ENCODE data around the gene C1RL.
A peak's percentile ranks its signal among the peaks of the same experiment; 100 is the strongest.

The C1RL gene

DNA sequence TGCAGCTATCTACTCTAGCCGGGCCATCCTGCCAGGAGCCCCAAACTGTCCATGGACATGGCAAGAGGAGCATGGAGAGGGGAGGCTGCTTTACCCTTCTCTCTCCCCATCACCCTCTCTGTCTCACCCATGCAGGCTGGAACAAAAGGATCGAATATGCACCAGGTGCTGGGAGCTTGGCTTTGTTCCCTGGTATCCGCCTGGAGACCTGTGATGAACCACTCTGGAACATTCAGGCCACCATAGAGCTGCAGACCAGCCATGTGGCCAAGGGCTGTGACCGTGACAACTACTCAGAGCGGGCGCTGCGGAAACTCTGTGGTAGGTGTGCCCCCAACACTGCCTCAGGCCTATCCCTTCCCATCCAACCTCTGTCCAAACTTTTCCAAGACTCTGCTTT lies 27.1 kb upstream of the C1RL start:
- DNase-seq: no peak

DNA sequence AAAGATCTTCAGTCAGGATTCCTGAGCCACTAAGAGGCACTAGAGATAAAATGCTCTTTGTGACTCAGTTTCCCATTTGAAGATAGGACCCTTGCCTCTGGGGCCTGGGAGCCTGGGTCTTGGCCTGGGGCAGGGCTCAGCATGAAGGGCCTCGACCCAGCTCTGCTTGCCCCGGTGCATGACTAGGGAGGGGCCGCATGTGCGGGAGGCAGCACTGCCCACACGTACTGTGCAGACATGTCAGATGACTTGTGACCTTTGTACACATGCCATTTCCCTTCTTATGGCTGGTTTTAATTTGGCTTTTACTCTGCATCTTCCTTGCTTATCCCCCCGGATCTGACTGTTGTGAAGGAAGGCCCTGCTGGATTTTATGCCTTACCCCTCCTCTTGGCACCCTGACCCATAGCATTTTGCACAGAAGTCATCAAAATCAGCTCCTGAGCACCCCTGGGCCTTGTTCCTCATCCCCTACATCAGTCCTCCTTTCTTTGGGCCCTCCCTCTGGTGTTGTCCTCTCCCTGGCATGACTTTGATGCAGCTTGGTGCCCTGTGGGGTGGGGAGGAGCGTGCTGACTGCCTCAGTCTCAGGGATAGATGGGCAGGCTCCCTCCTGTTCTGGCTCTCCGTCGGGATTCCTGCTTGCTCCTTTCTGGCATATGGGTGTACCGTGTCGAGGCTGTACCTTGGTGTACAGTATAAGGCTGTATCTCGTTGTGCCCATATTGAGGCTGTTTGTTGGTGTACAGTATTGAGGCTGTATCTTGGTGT lies 25.6 kb upstream of the C1RL start:
- DNase-seq: no peak

DNA sequence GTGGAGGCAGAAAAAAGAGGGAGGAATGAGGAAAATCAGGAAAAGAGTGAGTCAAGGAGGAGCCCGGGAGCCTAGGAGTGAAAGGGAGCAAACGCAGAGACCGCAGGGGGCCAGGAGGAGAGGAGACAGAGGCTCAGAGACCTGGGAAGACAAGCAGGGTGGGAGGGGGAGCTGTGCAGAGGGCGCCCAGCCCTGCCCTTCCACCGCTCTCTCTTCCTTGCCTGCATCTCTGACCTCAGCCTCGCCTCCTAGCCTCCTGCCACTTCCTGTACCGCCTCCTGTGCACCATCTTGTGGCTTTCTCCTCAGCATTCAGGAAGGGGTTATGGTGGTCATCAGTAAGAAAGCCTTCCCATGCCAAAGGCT lies 22.5 kb upstream of the C1RL start:
- DNase-seq: no peak

DNA sequence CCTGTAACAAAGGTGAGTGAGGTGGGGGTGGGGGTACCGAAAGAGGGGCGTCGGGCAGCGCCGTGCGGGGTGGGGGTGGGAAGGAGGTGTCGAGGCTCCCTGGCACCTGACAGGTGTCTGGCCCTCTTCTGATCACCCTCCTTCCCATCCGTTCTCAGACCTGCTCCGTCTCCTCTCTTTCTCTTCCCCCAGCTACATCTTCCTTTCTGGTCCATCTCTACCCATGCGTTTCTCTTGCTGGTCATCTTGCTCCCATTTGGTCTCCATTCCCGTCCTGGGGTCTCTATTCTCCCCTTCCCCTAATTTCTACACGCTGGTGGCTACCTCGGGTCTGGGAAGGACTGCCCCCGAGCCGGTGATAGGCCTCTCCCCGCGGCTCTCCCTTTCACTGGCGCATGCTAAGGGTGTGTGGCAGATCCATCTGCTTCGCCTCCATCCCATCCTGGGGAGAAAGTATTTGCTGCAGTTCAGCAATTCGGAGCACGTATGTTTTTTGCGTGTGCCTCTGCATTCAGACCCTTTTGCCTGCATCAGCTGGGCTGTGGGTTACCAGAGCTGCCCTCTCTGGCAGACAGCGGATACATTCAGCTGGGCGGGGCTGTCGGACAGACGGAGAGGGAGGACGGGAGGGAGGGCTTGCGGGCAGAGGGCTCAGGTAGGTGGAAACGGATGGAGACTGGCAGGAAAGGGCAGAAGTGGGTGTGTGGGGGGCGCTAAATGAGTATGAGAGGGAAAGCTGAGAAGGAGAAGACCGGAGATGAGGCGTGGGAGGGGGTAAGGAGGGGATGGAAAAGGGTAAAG lies 21.9 kb upstream of the C1RL start:
- peak; percentile 51 for DNase-seq

DNA sequence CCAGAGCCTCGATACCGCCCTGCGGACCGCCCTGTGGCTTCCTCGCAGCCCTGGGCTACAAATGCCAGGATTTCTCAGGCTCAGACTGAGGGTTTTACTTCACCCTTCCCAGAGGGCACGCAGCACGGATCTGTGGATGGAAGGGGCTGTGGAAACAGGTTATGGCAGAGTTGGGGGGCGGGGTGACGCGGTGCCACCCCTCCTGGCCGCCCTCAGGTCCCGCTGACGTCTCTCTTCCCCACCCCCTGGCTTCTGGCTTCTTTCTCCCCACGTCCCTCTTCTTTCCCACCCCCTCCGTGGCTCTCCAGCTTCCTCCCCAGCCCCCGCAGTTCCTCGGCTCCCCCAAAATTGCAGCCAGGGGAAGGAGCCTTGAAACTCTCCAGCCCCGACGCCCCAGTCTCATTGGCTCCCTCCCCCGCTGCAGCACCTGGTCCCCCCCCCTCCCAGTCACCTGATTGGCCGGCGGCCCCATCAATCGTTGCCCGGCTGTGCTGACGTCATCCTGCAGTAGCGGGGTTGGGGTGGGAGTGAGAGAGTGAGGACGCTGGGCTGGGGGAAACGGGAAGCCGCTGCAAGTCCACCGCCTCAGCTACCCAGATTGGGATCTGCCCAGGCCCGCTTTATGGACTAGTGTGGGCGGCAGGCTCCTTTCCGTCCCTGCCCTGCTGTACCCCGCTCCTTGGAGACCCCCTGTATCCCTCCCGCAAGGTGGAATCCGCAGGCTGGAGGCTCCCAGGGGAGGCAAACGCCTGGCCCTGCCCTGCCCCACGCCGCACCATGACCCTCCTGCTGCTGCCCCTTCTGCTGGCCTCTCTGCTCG lies 21.1 kb upstream of the C1RL start, which contains the start of gene CLSTN3:
Gene CLSTN3, plus strand, starts transcription at position 500 of the 820 bp plus-strand sequence. Its CDS starts 278 bp downstream, at position 778.
- peak; percentile 85 for DNase-seq

DNA sequence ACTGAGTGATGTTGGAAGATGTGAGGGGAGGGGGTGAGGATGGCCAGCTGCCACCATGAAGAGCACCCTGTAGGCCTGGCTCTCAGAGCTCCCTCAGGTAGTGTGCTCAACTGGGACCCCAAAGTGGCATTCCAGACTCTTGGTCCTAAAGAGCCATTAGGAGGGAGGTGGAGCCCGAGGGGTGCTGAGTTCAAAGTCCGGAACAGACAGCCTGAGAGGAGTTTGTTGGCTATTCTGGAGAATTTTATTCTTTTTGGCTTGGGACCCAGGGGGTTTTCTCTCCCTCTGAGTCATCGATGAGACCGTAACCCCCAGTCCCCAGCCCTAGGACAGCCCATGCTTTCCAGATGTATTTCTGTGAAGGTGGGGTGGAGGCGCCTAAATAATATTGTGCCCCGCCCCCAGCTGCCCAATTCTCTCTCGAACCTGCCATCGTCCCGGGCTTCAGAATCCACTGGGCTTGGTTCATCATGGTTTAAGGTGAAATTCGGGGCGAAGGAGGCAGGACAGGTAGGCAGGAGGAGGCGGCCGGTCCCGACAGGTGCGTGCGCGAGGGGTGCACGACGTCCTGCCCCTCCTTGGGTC lies 20.4 kb upstream of the C1RL start:
- no peak for DNase-seq

DNA sequence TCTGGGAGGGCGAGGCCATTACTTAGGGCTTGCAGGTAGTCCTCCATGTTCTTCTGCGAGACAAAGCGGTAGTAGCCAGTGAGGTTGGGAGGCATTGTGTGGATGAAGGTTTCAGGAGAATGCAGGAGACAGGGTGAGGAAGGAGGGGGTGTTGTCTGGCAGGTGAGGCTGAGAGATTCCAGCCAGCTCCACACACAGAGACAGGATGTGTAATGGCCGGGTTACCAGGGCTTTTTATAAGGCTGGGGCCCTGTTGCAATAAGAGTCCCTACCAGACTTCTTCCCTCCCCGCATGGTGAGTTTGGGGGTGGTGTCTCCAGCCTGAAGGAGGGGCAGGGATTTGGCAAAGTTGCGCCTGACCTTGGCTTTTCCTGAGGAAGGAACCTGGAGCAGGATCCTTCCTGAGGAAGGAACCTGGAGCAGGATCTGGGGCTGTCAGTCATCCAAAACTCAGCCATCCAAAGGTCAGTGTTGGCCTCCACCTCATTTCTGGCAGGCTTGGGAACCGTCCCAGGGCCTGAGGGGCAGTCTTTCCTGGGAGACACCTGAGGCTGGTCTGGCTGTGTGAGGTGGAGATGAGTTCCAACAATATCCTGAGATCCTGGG lies 19.8 kb upstream of the C1RL start, which contains the start of gene RBP5:
Gene RBP5, minus strand, starts transcription at position 209 of the 606 bp plus-strand sequence. Its CDS starts 114 bp downstream, at position 95.
- DNase-seq: no peak

DNA sequence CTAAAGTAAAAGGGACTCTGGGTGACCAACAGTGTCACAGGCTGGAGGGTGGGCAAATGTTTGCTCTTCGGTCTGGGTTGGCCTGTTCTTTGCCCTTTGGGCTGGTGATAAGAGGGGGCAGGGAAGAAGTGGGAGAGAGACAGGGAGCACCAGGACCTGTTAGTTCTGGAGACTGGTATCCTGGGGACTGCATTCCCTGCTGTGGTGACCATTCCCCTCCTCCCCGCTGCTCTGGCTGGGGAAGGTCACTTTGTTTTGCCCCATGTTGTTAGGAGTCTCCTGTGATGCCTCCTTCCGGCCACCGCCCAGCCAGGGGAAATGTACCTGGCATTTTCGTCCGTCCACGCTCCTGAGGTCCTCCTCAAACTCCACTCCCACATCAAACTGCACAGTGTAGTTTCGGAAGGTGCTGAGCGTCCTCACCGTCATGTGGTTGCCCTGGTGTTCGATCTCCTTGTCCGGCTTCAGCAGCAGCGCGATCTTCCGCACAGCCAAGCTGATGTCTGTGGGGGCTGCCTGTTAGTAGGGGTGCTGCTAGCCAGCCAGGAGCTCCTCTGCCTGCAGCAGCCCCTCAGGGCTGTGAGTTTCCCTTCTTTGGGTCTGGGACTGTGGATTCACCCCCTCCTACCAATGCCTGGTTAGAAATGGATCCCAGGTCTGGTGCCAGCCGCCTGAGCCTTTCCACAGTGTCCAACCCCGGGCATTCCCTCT lies 19.1 kb upstream of the C1RL start:
- no peak for DNase-seq

DNA sequence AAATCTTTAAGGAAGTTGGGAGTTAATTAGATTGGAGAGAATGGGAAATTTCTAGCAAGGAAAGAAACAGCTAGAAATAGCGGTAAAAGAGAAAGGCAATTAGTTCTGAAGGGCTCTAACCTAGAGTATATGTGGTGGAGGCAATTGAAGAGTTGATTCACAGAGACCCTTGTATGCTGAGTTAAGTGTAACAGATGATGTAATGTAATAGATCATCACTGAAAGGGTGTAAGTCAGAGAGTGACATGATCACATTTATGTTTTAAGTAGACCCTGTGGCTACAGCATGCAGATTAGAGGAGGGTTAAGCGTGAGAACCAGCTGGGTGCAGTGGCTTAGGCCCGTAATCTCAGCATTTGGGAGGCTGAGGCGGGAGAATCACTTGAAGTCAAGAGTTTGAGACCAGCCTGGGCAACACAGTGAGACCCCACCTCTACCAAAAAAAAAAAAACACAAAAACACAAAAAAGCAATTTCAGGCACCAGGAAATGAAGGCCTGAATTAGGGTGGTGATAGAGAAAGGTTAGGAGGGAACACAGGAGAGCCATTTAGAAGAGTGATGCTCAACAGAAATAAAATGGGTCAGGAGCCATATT lies 16.7 kb upstream of the C1RL start:
- DNase-seq: no peak

DNA sequence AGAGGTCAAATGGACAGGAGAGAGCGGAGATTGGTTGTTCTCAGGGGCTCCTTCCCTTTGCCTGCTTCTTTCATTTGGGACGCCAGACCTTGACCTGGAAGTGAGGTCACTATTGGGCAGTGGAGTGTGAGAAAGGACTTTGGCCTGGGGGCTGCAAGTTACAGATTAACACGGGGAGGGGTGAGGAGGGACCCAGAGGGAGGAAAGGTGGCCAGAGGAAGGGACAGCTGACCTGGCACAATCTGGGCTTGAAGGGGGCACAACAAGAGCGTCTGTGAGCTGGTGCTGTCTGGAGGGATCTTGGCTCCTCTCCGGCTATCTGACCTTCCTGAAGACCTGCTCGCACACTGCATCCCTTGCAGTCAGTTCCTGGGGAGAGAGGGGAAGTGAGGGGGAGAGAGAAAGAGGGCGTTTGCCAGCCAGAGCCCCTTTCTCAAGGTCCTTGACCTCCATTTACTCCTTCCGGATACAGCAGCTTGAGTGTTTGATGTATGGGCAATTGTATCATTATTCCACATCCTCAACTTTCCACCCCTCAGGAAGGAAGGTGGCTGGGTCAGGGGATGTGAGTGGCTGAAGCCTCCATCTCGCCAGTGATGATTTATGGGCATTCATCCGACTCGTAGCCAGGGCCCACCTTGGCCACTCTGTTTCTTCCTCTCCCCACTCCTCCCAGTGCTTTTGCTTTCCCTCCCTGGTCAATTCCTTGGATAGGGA lies 14.9 kb upstream of the C1RL start:
- DNase-seq: no peak

DNA sequence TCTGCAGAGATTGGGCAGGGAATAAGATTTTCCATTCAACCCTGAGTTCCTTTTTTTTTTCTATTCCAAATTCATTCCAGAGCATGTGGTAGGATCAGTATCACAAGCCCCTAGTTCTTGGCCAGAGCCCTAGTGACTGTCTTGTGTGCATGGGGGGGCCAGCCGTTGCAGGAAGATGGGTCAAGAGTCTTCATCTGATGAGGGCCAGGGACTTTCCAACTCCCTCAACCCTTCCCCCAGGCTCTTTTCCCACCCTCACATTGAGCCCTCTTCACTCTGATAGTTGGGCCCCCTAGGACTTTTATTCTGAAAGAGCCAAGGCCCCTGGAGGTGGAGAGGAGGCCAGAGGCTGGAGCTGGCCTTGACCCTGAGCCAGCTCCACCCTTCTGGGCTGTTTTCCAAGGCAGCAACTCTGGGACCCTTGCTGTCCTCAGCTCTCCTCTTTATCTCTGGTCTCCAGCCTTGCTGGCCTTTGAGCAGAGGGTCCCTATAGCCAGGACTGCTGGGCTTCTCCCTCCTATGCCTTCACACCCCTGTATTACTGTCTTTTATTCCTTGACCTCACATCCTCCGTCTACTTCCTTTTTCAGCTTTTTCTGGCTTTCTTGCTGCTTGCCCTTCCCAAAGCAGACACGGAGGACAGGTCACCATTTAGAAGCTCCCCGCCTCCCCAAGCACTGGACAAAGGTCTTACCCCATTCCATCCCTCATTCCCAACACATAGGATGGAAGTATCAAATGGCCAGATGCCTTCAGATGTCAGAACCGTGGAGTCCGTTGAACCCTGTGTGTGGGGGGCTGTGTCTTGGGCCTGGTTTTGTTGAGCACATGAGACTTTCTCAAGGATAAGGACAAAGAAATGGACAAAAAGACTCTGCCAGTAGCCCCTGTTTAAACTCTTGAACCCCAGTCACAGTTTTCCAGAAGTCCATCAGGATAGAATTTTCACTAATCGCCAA lies 14.1 kb upstream of the C1RL start:
- DNase-seq: no peak

DNA sequence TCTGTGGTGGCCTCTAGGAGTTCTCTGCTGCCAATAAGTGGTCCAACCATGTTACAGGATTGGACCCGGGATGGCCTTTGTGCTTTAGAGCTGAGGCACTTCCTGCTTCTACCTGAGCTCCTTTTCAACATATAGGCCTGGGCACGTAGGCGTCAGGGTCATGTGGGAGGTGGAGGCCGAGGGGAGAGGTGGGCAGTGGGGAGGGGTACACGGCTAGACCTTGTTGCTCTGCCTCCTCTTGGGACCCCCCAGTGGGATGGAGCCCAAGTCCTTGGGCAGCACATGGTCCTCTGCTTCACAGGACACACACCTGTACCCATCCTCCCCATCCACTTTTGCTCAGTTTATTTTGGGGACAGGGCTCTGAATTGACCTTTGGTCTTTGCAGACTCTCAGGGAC lies 12.3 kb upstream of the C1RL start:
- no peak for DNase-seq

DNA sequence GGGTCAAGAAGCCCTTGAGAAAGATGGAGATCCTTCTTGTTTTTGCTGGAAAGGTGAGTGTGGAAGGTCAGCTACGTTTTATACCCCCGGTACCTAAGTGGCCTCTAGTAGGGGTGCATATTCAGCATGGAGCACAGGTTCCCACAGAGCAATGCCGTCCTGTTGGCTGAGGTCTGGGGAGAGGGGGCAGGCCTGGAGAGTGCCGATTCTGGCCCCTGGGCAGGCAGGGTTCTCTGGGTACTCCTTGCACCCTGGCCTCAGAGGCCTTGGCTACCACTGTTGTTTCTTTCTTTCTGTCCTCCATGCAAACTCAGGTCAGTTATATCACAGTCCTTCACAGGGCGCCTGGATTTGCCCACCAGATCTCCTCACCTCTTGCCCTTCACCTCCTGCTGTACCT lies 11.2 kb upstream of the C1RL start:
- no peak for DNase-seq

DNA sequence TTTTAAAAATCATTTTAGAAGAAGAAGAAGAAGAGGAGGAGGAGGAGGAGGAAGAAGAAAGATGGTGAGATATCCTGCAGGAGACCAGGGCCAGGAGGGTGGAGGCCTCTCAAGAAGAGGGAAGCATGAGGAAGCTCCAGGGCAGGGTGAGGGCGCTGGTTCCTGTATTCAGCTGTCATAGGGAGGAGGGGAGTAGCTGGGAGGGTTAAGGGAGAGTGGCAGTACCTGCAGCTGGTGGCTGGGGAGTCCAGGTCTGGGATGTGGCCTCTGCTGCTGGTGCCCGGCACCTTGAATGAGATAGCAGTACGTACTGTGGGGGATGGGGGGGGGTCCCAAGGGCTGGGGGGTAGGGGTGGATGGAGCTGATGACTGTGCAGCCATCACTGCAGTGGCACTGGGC lies 9.9 kb upstream of the C1RL start:
- DNase-seq: no peak

DNA sequence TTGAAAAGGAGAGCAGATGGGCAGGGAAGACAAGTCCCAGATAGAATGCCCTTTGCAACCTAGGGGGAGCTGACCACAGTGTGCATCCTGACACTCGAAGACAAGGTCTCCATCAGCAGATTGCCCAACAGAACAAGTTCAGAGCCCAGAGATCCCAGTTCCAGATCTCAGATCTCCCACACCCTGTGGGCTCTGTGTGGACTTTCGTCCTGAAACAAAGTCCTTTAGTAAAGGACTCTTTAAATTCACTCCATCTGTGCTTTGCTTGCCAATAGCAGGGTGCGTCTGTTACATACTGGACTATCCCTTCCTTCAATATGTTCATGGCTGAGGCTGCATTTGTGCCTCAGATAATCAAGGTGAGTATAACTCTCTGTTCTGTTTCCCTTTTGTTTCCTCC lies 8.7 kb upstream of the C1RL start:
- DNase-seq: no peak

DNA sequence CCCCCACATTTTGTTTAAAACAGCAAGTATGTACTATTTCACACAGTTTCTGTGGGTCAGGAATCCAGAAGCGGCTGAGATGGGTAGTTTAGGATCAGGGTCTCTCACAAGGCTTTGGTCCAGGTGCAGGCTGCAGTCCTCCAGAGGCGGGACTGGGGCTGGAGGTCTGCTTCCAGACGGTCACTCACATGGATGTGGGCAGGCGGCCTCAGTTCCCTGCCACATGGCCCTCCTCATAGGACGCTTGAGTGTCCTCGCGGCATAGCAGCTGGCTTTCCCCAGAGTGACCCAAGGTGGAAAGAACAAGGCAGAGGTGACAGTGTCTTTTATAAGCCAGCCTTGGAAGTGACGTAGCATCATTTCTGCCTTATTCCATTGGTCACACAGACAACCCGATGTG lies 7.9 kb upstream of the C1RL start:
- DNase-seq: no peak

DNA sequence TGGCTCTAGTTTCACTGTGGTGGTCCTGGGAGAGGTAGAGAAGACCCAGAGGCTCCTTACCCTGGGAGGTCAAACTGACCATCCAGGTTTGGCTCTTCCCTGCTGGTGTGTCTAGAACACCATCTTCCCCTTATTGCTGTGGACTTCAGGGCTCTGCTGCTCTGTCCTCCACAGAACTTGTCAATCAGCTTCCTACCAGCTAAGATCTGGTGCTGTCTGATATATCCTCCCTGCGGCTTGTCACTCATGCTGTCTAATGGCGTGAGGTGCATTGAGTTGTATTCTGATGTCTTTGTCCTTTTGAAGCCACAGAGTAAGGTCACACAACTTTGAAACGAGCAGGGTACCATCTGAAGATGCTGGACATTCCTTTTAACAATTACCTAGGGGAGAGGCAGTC lies 7.2 kb upstream of the C1RL start:
- no peak for DNase-seq

DNA sequence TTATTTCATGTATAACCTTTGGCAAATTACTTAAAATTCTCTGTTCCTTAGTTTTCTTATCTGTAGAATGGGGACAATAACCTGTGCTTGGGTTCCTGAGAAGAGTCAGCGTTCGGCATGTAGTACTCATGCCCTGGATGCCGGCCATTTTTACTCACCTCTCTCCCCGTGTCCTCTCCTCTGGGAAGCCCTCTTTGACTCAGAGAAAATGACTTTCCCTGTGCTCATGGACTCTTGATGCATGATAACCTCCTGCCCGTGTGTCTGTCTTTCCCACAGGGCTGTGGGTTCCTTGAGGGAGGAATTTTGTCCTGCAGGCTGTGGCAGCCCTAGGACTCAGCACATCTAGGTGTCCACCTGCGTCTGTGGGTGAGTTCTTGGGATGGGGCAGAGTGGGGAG lies 5.8 kb upstream of the C1RL start:
- no peak for DNase-seq

DNA sequence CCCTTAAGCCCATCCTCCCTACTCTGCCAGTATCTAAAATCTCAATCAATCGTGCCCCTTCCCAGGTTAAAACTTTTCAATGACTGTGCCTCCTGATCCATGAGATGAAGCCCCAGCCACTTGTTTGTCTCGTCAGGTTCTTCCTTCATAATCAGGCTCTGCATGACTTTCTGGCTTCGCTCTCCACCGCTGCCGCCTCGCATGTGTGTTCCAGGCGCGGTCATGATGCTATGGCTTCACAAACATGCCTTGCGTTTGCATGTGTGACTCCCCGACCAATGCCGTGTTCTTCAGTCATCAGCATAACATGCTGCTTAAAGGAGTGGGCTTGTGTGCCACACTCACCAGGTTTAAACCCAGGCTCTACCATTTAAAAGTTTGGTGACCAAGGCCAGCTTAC lies 5.0 kb upstream of the C1RL start:
- no peak for DNase-seq
